A673 (cell line): ENCODE measurements around the gene RNF40. TPM values are rescaled to one million over a fixed set of nuclear protein-coding genes. Genes with fewer than 3 reads are reported as not detected.

Source experiments
- BruUV-seq: library from RNA; stranded (reverse); fragments of 400-500 nt; replicated peaks from 2 replicates; lab custom pipeline; 2021; lab: Mats Ljungman, UMichigan
- CTCF ChIA-PET: fragments of 300-600 bp; sonication (Branson Sonifier 250); formaldehyde crosslinking; loops from one replicate; lab custom pipeline; 2022; ENCODE audit warnings: antibody characterized with exemption; lab: Charles Lee
- POLR2A ChIA-PET: fragments of 300-600 bp; sonication (Branson Sonifier 250); formaldehyde crosslinking; loops from one replicate; lab custom pipeline; 2022; ENCODE audit warnings: antibody characterized with exemption; ENCODE audit not compliant: low non-redundant PET; lab: Charles Lee
- DNase-seq: peaks from one replicate; pipeline ENCODE4 v3.0.0-alpha.2; 2015; ENCODE audit warnings: low spot score
- H3K27ac ChIP-seq: fragments of 200-600 bp; sonication (generic); 2 replicates; pipeline ENCODE4 v1.5.1; 2016; ENCODE audit warnings: mixed run types, low read depth, mild to moderate bottlenecking, mixed read lengths, antibody characterized with exemption, low read length; ENCODE audit not compliant: poor library complexity, severe bottlenecking
- H3K27me3 ChIP-seq: fragments of 200-600 bp; sonication (generic); replicated peaks from 2 replicates; pipeline ENCODE4 v1.6.1; 2017; ENCODE audit warnings: mixed run types, low read depth, mild to moderate bottlenecking, mixed read lengths, antibody characterized with exemption, low read length; ENCODE audit not compliant: insufficient read depth, poor library complexity
- H3K36me3 ChIP-seq: fragments of 200-600 bp; sonication (generic); 2 replicates; pipeline ENCODE4 v1.6.1; 2016; ENCODE audit warnings: mixed run types, mild to moderate bottlenecking, mixed read lengths, antibody characterized with exemption, low read length; ENCODE audit not compliant: insufficient read depth, poor library complexity, severe bottlenecking
- H3K4me1 ChIP-seq: fragments of 200-600 bp; sonication (generic); 2 replicates; pipeline ENCODE4 v1.6.1; 2017; ENCODE audit warnings: mixed run types, mild to moderate bottlenecking, mixed read lengths, antibody characterized with exemption, low read length; ENCODE audit not compliant: insufficient read depth, poor library complexity, severe bottlenecking
- H3K4me3 ChIP-seq: fragments of 200-600 bp; sonication (generic); 2 replicates; pipeline ENCODE4 v1.5.1; 2016; ENCODE audit warnings: low read depth, mixed run types, mild to moderate bottlenecking, mixed read lengths, low read length; ENCODE audit not compliant: poor library complexity, severe bottlenecking
- H3K9me3 ChIP-seq: fragments of 200-600 bp; sonication (generic); 2 replicates; pipeline ENCODE4 v1.6.1; 2016; ENCODE audit warnings: mixed run types, low read depth, mild to moderate bottlenecking, mixed read lengths, antibody characterized with exemption, low read length; ENCODE audit not compliant: poor library complexity, severe bottlenecking
- EZH2 ChIP-seq: fragments of 200-600 bp; sonication (generic); IDR thresholded peaks from 2 replicates; pipeline ENCODE4 v1.6.1; 2017; ENCODE audit warnings: borderline replicate concordance, low read depth, mild to moderate bottlenecking, mixed read lengths, antibody characterized with exemption, low read length; ENCODE audit not compliant: poor library complexity, severe bottlenecking
- intact Hi-C: fragments of 100-400 bp; cut with micrococcal nuclease; formaldehyde crosslinking; loops from one replicate; pipeline ENCODE4 v1.10.0; 2022; ENCODE audit not compliant: unreplicated experiment
- total RNA-seq: library from RNA; stranded (reverse); gene quantifications from 2 replicates; pipeline ENCODE4 v1.2.3, GENCODE V29; 2021
- TF ChIP-seq, protein P1 (sequence below): fragments of 300-800, 200-600 bp; sonication (generic); conservative IDR thresholded peaks from 2 replicates; pipeline ENCODE4 v1.5.1; 2017; ENCODE audit warnings: low read depth, mild to moderate bottlenecking, antibody characterized with exemption, low read length, moderate library complexity, mixed read lengths

The RNF40 gene
- total RNA-seq, 1 experiment from 2014 or later, result 132 TPM

DNA sequence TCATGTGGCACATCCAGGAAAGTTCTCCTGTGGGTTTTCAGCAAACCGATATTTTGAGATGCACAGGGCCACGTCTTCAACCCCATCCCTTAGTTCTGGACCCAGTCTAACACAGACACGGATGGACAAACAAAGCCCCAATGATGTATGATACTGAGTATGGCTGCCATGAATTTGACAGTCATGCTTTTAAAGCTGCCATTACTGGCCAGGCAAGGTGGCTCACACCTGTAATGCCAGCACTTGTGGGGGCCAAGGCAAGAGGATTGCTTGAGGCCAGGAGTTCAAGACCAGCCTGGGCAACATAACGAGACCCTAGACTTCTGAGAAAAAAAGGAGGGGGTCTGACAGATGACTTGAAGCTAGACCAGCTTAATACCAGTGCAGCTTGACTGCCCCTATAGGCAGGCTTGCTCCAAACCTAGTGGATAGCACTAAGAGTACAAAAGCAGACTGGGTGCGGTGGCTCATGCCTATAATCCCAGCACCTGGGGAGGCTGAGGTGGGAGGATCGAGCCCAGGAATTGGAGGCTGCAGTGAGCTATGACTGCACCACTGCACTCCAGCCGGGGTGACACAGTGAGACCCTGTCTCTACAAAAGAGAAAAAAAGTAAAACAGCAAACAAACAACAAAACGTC lies 35.7 kb downstream of the RNF40 start:
- DNase-seq, result no peak
- H3K4me3 ChIP-seq, result no peak overlapping the region
- POLR2A ChIA-PET, result no interaction called here
- H3K27ac ChIP-seq, result no peak overlapping the region
- no peaks in the 10 kb centered on the region for H3K4me1 ChIP-seq
- no TSS peak for BruUV-seq
- CTCF ChIA-PET, result interaction anchor here (0.6 kb wide), 1 partner anchor 75 kb away, joined by 3 read pairs; no protein-coding TSS in a partner anchor
- H3K36me3 ChIP-seq, result no peaks in the 10 kb centered on the region
- no peaks in the 10 kb centered on the region for H3K9me3 ChIP-seq
- intact Hi-C loops, result no loop called here
- TF ChIP-seq EZH2, result no peak
- TF ChIP-seq, protein P1, sequence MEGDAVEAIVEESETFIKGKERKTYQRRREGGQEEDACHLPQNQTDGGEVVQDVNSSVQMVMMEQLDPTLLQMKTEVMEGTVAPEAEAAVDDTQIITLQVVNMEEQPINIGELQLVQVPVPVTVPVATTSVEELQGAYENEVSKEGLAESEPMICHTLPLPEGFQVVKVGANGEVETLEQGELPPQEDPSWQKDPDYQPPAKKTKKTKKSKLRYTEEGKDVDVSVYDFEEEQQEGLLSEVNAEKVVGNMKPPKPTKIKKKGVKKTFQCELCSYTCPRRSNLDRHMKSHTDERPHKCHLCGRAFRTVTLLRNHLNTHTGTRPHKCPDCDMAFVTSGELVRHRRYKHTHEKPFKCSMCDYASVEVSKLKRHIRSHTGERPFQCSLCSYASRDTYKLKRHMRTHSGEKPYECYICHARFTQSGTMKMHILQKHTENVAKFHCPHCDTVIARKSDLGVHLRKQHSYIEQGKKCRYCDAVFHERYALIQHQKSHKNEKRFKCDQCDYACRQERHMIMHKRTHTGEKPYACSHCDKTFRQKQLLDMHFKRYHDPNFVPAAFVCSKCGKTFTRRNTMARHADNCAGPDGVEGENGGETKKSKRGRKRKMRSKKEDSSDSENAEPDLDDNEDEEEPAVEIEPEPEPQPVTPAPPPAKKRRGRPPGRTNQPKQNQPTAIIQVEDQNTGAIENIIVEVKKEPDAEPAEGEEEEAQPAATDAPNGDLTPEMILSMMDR, result peak; percentile 23; the same call in 1 of the 2 replicates
- H3K27me3 ChIP-seq, result no peaks in the 10 kb centered on the region

DNA sequence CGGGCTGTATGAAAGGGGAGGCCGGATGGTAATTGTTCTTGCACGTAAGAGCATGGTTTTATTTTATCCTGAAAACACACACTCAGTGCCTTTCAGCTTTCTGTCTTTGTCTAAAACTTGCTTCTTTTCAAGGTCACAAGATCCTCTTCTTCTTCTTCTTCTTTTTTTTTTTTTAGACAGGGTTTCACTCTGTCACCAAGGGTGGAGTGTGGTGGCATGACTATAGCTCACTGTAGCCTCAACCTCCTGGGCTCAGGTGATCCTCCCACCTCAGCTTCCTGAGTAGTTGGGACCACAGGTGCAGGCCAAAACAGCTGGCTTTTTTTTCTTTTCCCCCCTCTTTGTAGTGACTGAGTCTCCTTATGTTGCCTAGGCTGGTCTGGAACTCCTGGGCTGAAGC lies 40.8 kb downstream of the RNF40 start:
- no peak for DNase-seq
- no peaks in the 10 kb centered on the region for H3K9me3 ChIP-seq
- H3K4me3 ChIP-seq, result no peak overlapping the region
- ChIA-PET CTCF (no interaction called here), POLR2A (no interaction called here)
- no TSS peak for BruUV-seq
- TF ChIP-seq EZH2, result no peak
- TF ChIP-seq, protein P1, result no peak
- intact Hi-C loops, result no loop called here
- H3K27ac ChIP-seq, result no peak overlapping the region
- no peaks in the 10 kb centered on the region for H3K36me3 ChIP-seq
- H3K4me1 ChIP-seq, result no peaks in the 10 kb centered on the region
- H3K27me3 ChIP-seq, result no peaks in the 10 kb centered on the region

DNA sequence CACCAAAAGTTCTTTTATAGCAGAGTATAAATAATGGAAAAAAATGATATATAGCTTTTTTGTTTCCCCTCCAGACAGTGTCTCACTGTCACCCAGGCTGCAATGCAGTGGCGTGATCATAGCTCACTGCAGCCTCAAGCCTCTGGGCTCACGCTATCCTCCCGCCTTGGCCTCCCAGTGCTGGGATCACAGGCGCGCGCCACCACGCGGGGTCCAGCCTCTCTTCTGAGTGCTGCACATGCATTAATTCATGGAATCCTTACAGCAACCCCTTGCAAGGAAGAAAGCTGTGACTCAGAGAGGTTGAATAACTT lies 42.9 kb downstream of the RNF40 start:
- no peak for TF ChIP-seq EZH2
- TF ChIP-seq, protein P1, result no peak
- peak overlapping the region; percentile 75 for H3K4me3 ChIP-seq
- H3K27me3 ChIP-seq, result no peaks in the 10 kb centered on the region
- H3K9me3 ChIP-seq, result no peaks in the 10 kb centered on the region
- peak; percentile 19 for DNase-seq
- H3K4me1 ChIP-seq, result no peaks in the 10 kb centered on the region
- no peaks in the 10 kb centered on the region for H3K36me3 ChIP-seq
- H3K27ac ChIP-seq, result peak overlapping the region; percentile 78
- intact Hi-C loops, result loop anchor here (1.0 kb wide), 1 partner anchor 18 kb away; the partner anchor contains the start of gene ZNF629
- ChIA-PET CTCF (interaction anchor here (0.6 to 1.2 kb wide), 2 partner anchors 9 to 1165 kb away, joined by 7 to 19 read pairs; no protein-coding TSS in a partner anchor), POLR2A (no interaction called here)
- BruUV-seq, result no TSS peak
